GM18870 (cell line): ENCODE measurements around the gene UIMC1.

ENCODE experiments used
- ATAC-seq: cut with Tn5 transposase; IDR thresholded peaks from one replicate; pipeline ENCODE4 v1.9.1; 2021; ENCODE audit warnings: moderate library complexity; ENCODE audit not compliant: unreplicated experiment

Gene UIMC1

DNA sequence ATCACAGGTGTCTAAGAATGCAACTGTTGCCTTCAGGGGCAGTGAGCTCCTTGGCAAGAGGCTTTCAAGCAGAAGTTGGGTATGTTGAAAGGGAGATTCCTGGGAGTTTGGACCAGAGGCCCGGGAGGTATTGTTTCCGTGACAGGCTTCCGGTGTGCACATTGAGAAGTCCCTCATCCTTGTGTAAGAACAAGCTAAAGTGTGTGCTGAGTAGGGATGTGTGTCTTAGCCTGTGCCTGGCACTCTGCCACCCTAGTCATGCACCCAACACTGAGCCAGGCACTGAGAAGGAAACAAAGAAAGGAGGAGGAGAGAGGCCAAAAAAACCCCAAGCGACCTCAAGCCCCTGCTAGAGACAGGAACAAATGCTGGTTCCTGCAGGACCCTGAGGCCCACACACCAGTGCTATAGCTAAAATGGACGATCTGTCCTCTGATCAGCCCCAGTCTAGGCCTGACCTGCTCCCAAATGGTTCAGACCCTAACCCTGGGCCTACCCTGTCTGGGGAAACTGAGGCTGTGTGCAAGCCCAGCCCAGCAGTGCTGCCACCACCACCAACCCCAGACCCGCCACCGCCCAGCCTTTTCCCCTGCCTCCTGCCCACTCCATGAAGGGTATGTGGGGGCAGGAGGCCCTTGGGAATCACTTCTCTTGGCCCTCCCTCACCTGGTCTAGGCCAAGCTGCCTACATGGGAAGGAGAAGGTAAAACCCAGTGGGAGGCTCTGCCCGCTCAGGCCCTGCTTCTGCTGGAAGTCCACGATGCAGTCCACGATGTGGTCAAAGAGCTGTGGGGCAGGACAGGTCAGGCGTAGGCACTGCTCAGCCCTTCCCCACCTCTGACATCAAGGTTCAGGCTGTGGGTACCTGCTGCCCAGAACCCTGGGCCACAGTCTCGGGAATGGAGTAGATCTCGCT lies 120.0 kb downstream of the UIMC1 start:
- ATAC-seq = no peak

GRCh38 chr5:176884571-176884890 lies 122.0 kb downstream of the UIMC1 start:
- ATAC-seq = no peak

DNA sequence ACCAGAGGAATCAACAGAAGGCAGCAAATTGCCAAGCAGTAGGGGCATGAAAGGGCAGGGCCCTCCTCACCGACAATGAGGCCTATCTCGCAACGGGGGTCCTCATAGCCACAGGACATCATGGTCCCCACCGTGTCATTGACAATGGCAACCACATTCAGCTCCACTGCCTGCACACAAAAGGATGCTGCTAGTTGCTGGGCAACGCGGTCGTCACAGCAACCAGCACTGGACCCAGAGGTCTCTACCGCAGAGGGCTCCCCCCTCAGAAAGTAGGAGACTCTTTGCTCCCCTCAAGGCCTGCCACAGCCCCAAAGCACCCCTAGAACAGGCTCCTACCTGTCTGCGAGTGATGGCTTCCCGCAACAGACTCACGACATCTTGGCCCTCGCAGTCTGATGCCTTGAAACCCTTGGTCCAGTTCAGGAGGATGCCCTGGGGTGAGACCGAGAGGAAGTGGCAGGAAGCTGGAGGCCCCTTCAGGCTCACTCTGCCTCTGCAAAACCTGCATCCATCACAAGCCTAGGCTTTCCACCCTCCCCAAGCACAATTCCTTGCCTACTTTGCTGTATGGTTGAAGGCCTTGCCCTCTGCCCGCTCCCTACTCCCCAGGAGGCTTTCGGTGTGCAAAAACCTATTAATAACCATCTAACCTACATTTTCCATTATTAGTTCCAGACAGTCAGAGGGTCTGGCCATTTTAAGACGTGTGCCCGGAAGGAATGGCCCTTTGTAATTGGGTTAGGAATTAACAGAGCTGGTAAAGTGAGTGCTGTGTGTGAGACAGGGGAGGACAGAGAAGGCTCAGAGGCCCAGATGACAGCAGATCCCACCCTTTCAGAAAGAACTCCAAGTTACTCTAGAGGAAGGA lies 122.6 kb downstream of the UIMC1 start:
- no peak for ATAC-seq

DNA sequence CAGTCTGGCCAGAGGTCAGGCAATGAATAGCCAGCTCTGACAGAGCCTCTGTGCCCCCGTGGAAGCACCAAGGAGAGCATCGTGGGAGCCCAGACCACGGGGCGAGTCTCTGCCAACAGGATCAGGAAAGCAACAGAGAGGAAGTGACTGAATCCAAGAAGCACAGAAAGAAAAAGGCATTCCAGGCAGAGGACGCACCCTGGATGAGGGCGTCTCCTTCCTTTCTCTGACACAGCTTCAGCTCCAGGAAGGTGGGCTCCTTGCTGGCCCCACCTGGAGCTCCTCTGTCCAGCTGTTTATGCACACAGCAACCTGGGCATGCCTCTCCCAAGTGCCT lies 124.0 kb downstream of the UIMC1 start:
- ATAC-seq = no peak

- ATAC-seq = no peak
Observed at GRCh38 chr5:176881816-176882566, 124.6 kb downstream of the UIMC1 start.

DNA sequence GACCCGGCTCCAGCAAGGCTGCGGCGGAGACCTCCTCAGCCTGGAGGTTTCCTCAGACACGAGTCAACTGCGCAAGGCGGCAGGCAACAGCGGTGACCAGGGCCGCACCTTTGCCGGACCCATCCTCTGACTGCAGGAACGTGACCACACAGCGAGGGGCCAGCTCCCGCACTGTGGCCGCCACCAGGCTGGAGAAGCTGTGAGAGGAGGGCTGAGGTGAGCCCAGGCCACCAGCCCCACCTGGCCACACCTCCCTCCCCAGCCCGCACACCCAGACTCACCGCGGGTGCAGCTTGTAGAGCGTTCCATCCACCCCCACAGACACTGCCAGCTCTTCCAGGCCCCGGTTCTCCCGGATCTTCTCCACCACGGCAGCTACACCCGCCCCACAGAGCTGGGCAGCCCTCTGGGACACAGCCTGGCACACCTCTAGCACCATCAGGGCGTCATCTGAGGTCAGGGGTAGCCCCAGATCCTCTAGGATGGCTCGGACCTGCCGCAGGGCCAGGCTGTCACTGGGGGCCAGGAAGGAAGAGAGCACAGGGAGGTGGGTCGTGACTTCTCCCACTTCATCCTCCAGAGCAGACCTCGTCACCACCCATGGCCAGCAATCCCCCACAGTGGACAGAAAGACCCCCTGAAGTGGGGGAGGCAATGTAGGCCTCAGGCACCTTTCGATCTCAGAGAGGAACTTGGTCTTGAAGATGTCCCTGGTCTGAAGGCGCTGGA lies 125.4 kb downstream of the UIMC1 start:
- no peak for ATAC-seq

- no peak for ATAC-seq
Observed at GRCh38 chr5:176880366-176881020, 126.1 kb downstream of the UIMC1 start.

DNA sequence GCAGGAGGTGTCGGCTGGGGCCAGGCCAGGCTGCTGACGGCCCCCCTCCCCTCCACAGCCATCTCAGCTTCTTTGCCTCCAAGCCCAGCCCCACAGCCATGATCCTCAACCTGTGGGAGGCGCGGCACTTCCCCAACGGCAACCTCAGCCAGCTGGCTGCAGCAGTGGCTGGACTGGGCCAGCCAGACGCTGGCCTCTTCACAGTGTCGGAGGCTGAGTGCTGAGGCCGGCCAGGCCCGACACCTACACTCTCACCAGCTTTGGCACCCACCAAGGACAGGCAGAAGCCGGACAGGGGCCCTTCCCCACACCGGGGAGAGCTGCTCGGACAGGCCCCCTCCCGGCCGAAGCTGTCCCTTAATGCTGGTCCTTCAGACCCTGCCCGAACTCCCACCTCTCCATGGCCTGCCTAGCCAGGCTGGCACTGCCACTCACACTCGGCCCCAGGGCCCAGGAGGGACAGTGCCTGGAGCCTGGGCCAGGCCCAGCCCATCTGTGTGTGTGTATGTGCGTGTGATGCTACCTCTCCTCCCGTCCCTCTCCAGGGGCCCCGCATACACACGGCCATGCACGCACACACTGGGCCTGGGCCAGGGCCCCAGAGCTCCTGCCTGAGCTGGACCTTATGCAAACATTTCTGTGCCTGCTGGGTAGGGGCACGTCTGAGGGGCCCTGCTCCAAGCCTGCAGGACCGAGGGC lies 126.8 kb downstream of the UIMC1 start:
- no peak for ATAC-seq

DNA sequence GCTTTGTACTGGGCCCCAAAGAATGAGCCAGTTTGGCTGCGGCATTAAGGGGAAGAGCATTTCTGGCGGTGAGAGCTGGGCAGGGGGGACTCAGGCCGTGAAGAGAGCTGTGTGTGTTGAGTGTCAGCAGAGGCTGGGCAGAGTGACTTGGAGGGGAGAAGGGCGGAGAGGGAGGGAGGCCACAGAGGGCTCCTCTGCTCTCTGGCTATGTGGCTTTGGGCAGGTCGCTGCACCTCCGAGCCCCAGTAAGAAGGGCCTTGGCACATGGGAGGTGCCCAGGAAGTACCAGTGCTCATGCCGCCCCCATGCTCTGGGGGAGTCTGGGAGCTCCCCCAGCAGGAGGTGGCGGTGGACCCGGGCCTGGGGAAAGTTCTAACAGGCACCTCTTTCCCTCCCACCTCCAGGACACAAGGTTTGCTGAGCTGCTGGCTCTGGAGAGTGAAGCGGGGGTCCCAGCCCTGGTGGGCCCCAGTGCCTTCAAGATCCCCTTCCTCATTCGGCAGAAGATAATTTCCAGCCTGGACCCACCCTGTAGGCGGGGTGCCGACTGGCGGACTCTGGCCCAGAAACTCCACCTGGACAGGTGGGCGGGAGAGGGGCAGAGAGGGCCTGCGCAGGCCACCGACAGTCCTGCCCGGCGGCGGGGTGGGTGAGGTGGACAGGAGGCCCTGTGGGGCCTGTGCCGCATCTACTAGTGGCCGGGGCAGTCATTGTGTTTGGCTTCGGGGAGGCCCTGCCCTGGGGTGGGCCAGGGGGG lies 127.5 kb downstream of the UIMC1 start:
- ATAC-seq = no peak

- ATAC-seq = no peak
Observed at GRCh38 chr5:176878463-176878862, 128.1 kb downstream of the UIMC1 start.

GRCh38 chr5:176877793-176878331 lies 128.7 kb downstream of the UIMC1 start:
- ATAC-seq = no peak

DNA sequence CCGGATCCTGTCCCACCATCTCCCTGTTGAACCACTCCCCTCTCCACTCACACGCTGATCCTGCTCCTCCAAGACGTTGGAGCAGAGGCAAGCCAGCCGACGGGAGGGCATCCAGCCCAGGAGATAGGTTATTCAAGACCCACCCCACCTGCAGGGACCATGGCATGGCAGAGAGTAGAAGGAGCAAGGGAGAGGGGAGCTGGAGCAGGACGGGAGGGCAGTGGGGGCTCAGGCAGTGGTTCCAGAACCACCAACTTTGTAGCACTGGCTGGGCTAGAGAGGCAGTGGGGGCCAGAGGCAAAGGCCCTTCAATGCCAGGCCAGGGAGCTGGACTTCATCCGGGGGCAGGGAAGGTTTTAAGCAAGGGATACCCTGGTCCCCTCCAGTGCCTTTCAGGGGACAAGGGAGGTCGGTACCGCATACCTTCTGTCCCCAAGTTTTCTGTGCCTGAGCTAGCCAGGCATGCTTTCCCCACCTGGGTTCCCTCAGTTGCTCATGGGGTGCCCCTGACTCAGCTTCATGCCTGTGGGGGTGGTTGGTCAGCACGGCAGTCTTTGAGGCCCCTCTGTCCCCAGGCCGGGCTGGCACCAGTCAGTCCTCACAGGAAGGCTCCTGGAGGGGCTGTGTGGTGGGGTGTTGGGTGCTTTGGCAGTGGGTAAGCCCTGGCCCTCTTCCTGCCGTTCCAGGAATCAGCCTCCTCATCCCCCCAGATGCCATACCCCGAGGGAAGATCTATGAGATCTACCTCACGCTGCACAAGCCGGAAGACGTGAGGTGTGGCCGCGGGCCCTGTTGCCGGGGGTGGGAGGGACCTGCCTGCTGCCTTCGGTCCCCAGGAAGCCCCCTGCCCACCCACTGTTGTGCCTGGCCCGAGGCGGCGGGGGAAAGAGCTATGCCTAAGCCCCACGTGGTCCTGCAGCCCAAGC lies 129.8 kb downstream of the UIMC1 start:
- no peak for ATAC-seq

DNA sequence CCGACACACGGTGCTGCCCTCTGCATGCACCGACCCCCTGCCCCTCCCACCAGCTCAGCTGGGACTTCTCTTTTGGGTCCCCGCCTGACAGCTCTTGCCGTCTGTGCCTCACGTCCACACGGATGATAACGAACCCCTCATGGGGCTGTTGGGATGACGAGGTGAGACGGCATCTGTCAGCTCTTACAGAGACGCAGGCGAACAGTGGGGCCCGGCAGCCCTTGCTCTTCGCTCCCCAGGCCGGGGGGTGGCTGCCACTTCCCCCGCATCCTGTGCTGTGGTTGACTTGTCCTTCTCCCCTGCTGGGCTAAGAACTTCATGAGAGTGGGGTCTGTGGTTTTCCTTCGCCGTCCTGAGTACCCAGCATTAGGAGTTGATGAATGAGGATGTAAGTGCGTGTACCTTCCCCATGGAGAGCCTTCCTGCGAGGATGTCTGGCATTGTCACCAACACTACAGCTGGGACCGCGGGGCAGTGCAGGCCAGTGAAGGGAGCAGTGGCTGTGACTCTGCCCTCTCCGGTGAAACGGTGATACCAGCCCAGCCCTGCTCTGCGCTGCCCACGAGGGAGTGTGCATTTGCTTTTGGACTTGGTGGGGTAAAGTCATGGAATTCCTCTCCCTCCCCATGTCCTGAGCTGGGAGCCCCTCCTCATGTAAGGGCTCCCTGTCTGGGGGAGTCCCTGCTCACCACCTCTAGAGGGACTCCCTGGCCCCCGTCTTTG lies 130.6 kb downstream of the UIMC1 start:
- ATAC-seq = no peak

- ATAC-seq = no peak
Observed at GRCh38 chr5:176875014-176875550, 131.5 kb downstream of the UIMC1 start.

DNA sequence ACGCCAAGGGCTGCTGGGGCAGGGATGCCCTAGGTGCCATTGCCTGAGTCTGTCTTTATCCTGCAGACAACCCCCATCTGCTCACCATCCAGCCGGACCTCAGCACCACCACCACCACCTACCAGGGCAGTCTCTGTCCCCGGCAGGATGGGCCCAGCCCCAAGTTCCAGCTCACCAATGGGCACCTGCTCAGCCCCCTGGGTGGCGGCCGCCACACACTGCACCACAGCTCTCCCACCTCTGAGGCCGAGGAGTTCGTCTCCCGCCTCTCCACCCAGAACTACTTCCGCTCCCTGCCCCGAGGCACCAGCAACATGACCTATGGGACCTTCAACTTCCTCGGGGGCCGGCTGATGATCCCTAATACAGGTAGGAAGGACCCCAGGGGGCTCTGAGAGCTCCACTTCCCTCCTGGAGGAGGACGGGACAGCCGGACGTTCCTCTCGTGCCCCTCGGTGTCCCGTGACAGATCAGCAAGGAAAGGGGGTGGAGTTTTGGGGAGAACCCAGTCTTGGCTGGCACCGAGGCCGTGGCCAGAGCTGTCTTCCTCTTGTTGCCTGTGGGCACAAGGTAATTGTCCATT lies 132.3 kb downstream of the UIMC1 start:
- no peak for ATAC-seq

DNA sequence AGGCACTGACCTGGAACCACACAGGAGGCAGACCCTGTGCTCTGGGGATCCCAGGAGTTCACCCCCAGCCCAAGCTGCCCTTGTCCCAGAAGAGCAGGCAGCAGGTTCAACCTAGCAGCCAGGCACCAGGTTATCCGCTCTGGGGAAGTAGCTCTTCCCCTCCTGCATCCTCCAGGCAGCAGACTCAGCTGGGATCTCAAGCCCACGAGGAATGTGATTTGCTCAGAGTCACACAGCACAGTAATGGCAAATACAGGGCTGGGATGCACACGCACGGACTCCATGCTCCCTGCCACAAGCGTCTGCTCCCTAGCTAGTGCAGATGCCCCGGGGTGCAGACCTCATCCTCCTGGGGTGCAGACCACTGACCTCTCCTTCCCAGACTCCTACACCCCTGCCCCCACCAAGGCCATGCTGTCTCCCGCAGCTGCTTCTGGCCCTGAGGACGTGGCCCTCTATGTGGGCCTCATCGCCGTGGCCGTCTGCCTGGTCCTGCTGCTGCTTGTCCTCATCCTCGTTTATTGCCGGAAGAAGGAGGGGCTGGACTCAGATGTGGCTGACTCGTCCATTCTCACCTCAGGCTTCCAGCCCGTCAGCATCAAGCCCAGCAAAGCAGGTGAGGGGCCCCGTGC lies 132.9 kb downstream of the UIMC1 start:
- no peak for ATAC-seq
